Left ventricle myocardium inferior (tissue), 1 donor: ENCODE measurements around the gene GSG1L. TPM values are rescaled to one million over a fixed set of nuclear protein-coding genes. Genes with fewer than 3 reads are reported as not detected.

Experiments used
- DNase-seq: peaks from one replicate; pipeline ENCODE4 v3.0.0-alpha.2; 2020
- H3K27ac ChIP-seq: fragments of 200-600 bp; replicated peaks from 2 replicates; pipeline ENCODE4 v1.8.0; 2021
- H3K27me3 ChIP-seq: fragments of 200-600 bp; 2 replicates; pipeline ENCODE4 v1.8.0; 2021; ENCODE audit warnings: low read depth
- H3K36me3 ChIP-seq: fragments of 200-600 bp; 2 replicates; pipeline ENCODE4 v1.8.0; 2021
- H3K4me1 ChIP-seq: fragments of 200-600 bp; 2 replicates; pipeline ENCODE4 v1.8.0; 2021
- H3K4me3 ChIP-seq: fragments of 200-600 bp; 2 replicates; pipeline ENCODE4 v1.8.0; 2021; ENCODE audit warnings: mild to moderate bottlenecking, moderate library complexity
- H3K9me3 ChIP-seq: fragments of 200-600 bp; replicated peaks from 2 replicates; pipeline ENCODE4 v1.8.0; 2021
- CTCF ChIP-seq: fragments of 200-600 bp; IDR thresholded peaks from 2 replicates; pipeline ENCODE4 v1.8.0; 2021; ENCODE audit warnings: antibody characterized with exemption, mild to moderate bottlenecking, borderline replicate concordance
- intact Hi-C: fragments of 100-400 bp; cut with micrococcal nuclease; formaldehyde crosslinking; loops from one replicate; pipeline ENCODE4 v1.11.0; 2022
- total RNA-seq: library from RNA; stranded (reverse); fragmentation: NEBNext Ultra II Directional; extraction: Animal tissue kit (Norgen Biotek cat#: 25700); gene quantifications from one replicate; pipeline ENCODE4 v1.2.1, GENCODE V29; 2021
- donor health status: DM: no; HTN: yes; CAD: no; lungs with severe emphysema.

GSG1L gene
- total RNA-seq, 1 donor from 2014 or later = 3.4 TPM

- peaks cover 75% of the 10 kb centered on the region for H3K27me3 ChIP-seq
- intact Hi-C loops = no loop called here
Measured at GRCh38 chr16:28052274-28053128, 11.0 kb downstream of the GSG1L start.

DNA sequence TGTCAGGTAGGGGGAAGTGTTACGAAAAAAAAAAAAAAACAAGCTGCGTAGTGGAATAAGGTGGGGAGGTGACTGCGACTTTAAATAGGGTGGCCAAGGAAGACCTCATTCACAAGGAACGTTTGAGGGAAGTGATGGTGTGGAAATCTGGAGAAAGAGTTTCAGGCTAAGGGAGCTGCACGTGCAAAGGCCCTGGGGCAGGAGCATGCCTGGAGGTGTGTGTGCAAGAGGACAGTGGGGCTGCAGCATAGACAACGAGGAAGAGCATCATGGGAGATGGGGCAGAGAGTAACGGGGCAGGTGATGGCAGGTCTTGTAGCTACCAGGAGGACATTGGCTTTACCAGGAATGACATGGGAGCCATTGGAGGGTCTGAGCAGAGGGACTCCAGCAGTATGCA lies 12.0 kb downstream of the GSG1L start:
- no peaks in the 10 kb centered on the region for H3K4me1 ChIP-seq
- H3K4me3 ChIP-seq = no peak overlapping the region
- H3K27ac ChIP-seq = no peak overlapping the region
- TF ChIP-seq CTCF = no peak
- intact Hi-C loops = no loop called here
- no peaks in the 10 kb centered on the region for H3K36me3 ChIP-seq
- peaks cover 25% of the 10 kb centered on the region for H3K9me3 ChIP-seq
- DNase-seq = no peak
- H3K27me3 ChIP-seq = peaks cover 65% of the 10 kb centered on the region

More at GRCh38 chr16:28052274-28053128, 11.0 kb downstream of the GSG1L start:
- TF ChIP-seq CTCF = no peak
- H3K27ac ChIP-seq = no peak overlapping the region
- no peaks in the 10 kb centered on the region for H3K36me3 ChIP-seq
- H3K9me3 ChIP-seq = peaks cover 24% of the 10 kb centered on the region
- no peak overlapping the region for H3K4me3 ChIP-seq
- H3K4me1 ChIP-seq = no peaks in the 10 kb centered on the region
- no peak for DNase-seq

GRCh38 chr16:28042811-28043210 lies 20.7 kb downstream of the GSG1L start:
- Histone ChIP-seq H3K4me3 (no peak overlapping the region), H3K27ac (no peak overlapping the region), H3K9me3 (peaks cover 5% of the 10 kb centered on the region), H3K36me3 (no peaks in the 10 kb centered on the region), H3K4me1 (peaks cover 9% of the 10 kb centered on the region), H3K27me3 (peaks cover 15% of the 10 kb centered on the region)
- intact Hi-C loops = no loop called here
- no peak for TF ChIP-seq CTCF
- no peak for DNase-seq

- Histone ChIP-seq H3K4me1 (peaks cover 9% of the 10 kb centered on the region), H3K27me3 (peaks cover 26% of the 10 kb centered on the region), H3K27ac (no peak overlapping the region), H3K36me3 (no peaks in the 10 kb centered on the region), H3K9me3 (no peaks in the 10 kb centered on the region), H3K4me3 (no peak overlapping the region)
- no peak for TF ChIP-seq CTCF
- intact Hi-C loops = no loop called here
- no peak for DNase-seq
Measured at GRCh38 chr16:28041615-28042014, 21.9 kb downstream of the GSG1L start.

GRCh38 chr16:28040039-28040438 lies 23.5 kb downstream of the GSG1L start:
- no peak overlapping the region for H3K4me3 ChIP-seq
- no peak for TF ChIP-seq CTCF
- no peak overlapping the region for H3K27ac ChIP-seq
- no peaks in the 10 kb centered on the region for H3K9me3 ChIP-seq
- H3K36me3 ChIP-seq = no peaks in the 10 kb centered on the region
- H3K27me3 ChIP-seq = peaks cover 36% of the 10 kb centered on the region
- DNase-seq = no peak
- intact Hi-C loops = no loop called here
- peaks cover 9% of the 10 kb centered on the region for H3K4me1 ChIP-seq
